GM19467 (cell line): Measurements from ENCODE around the gene MAP3K5.

Source experiments
- ATAC-seq: cut with Tn5 transposase; IDR thresholded peaks from one replicate; pipeline ENCODE4 v1.9.1; 2021; ENCODE audit warnings: mild to moderate bottlenecking, moderate library complexity; ENCODE audit not compliant: unreplicated experiment

MAP3K5 gene

DNA sequence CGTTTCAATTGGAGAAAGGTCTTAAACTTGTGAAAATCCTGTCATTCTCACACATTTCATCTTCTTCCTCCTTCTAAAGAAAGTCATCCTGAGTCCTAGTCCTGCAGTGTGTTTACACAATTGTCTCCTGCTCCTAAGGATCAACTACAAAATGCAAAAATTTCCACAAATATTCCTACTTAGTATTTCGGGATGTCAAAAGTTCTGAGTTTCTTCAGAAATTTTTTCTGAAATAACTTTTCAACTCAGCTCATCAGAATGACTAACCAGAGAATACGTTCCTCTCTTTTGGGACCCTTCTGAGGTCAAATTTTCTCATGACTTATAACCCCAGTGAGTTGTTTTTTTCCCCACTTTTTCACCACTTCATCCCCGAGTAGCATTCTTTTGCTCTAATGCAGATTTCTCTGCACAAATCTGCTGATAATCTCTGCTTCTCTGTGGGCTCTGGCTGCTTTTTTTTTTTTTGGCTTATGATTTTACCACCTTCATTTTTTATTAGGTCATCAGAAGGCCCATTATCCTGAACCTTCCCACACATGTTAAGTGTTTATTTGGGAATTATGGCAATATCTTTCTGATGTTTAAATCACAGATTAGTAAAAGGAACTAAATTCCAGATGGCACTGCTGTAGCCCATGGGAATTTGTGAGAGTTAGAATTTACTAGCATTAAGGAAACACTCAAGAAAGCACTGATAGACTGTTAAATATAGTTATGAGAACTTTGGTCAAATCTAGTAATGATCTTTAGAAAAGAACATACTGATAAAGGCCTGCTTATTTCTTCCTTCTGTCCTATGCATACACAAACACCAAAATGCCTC lies 41.4 kb downstream of the MAP3K5 start:
- no peak for ATAC-seq

GRCh38 chr6:136749359-136749997 lies 42.8 kb downstream of the MAP3K5 start:
- ATAC-seq: no peak

DNA sequence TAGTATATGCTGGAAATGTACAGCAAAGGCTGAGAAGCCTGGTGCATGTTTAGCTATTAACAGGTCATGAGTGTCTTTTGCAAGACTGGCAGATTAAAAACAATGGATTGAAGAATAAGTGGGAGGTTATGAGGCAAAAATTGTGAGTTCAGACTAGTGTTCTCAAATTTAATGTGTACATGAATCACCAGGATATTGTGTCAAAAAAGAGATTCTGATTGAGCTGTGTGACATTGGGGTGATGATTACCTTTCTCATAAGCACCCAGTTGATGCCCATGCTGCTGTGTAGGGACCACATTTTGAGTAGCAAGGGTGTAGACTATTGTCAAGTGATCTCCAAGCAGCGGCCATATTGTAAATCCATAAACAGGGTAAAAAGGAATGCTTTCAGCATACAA lies 44.8 kb downstream of the MAP3K5 start:
- ATAC-seq: no peak

GRCh38 chr6:136745300-136745699 lies 47.0 kb downstream of the MAP3K5 start:
- ATAC-seq: no peak

- ATAC-seq: no peak
Observed at GRCh38 chr6:136744889-136745288, 47.4 kb downstream of the MAP3K5 start.

GRCh38 chr6:136742125-136742524 lies 50.2 kb downstream of the MAP3K5 start:
- ATAC-seq: no peak

DNA sequence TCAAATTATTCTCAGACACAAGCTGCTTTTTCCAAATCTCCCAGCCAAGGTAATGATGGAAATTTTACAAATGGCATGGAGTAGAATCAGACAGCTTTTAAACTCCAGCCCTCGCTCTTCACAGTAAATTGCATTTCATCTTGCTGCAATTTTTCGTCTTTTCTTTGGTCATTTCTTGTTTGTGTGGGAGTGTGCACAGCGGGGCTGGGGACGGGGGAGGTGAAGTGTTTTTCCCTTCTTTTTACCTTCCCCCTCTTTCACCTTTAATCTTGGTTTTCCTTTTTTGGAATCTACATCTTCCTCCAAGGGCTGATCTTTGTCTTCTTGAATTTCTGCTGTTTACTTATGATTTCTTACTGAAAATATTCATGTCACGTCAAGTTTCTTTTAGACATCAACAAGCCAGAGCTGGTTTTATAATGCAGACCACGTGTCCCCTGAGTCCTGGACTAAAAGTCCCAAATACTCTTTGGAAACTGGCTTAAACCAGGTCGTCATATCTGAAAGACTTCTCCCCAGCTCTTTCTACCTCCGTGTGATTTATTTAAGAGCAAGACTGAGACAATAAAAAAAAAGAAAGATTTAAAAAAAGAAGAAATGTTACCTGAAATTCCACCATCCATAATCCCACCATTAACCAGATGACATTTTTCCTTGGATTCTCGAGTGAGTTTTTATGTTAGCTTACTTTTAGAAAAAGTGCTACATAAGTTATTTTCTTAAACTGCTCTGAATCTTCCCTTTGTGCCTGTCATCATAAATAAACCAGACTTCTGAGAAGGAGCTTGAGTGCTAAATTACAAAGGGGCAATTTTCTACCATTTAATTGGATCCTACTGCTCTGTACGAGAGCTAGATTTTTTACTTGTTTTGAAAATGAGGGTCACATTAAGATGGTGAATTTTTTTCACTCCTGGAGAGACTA lies 52.0 kb downstream of the MAP3K5 start:
- ATAC-seq: no peak

GRCh38 chr6:136739501-136739900 lies 52.8 kb downstream of the MAP3K5 start:
- ATAC-seq: no peak

- ATAC-seq: no peak
Observed at GRCh38 chr6:136739071-136739470, 53.2 kb downstream of the MAP3K5 start.

DNA sequence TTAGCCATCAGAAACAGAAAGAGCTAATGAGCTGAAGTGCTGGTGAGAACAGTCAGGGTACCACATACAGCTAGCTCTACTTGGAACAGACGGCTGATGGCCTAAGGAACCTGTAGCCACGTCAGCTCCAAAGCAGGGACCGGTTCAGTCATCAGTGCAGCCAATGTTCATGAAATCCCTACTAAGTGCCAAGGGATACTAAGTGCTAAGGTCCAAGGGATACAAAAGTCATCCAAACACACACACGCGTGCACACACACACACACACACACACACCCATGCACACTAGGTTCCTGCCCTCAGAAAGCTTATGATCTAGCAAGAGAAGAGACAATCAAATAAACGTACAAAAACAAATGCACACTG lies 53.6 kb downstream of the MAP3K5 start:
- no peak for ATAC-seq

DNA sequence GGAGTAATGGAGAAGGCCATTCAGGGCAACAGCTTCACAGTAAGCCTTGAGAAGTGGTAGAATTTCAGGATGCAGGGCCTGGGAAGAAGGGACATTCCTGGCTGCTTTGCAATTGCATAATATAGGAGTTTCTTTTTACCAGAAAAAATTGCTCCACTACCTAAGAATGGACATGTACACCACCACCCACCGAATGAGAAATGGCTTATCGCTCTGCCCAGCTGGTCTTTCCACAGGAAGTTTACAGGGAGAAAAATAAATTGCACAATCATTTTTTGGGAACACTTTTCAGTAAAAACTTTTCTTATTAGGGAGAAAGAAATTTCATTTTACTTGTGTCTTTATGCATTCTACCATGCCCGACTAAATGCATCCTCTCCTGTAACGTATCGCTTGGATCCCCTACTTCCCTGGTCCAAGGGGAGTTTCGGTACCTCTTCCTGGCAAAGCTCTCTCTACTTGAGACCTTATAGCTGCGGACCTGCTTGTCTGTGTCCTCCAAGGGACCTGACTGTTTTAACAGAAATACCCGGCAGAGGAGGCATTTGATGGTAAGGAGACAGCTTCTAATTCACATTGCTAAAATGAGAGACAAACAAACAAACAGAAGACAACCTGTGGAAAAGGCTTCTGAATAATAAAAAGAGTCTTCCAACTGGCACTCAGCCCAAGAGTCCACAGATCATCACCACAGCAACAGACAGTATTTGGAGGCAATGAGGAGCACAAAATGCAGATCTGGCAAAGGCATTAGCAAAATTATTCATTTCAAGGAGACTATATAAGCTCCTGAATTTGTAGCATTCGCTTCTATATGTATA lies 54.2 kb downstream of the MAP3K5 start:
- ATAC-seq: no peak

DNA sequence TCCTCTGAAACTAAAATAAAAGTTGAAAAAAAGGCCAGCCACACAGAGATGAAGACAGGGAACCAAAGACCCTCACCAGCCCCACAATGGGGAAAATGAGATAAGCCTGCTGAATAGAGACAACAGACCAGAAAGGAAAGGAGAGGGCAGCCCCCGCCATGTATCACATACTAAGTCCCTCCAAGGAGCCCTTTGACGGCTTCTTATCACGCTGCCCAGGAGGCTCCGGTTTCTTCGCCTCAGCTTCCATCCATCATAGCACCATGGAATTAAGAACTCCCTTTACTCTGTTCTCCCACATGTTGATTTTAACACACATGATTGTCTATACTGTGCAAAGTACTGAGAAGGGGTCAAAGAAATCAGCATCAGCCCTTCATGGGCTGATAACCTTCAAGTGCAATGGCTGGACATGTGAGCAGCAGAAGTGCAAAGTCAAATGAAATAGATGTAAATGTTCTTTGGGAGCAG lies 54.9 kb downstream of the MAP3K5 start:
- ATAC-seq: no peak

- peak; percentile 50 for ATAC-seq
Observed at GRCh38 chr6:136736281-136736960, 55.9 kb downstream of the MAP3K5 start.

- ATAC-seq: no peak
Observed at GRCh38 chr6:136734977-136735376, 57.3 kb downstream of the MAP3K5 start.

- ATAC-seq: no peak
Observed at GRCh38 chr6:136732889-136733288, 59.4 kb downstream of the MAP3K5 start.

GRCh38 chr6:136729832-136730231 lies 62.4 kb downstream of the MAP3K5 start:
- ATAC-seq: no peak

GRCh38 chr6:136728976-136729515 lies 63.2 kb downstream of the MAP3K5 start:
- no peak for ATAC-seq

DNA sequence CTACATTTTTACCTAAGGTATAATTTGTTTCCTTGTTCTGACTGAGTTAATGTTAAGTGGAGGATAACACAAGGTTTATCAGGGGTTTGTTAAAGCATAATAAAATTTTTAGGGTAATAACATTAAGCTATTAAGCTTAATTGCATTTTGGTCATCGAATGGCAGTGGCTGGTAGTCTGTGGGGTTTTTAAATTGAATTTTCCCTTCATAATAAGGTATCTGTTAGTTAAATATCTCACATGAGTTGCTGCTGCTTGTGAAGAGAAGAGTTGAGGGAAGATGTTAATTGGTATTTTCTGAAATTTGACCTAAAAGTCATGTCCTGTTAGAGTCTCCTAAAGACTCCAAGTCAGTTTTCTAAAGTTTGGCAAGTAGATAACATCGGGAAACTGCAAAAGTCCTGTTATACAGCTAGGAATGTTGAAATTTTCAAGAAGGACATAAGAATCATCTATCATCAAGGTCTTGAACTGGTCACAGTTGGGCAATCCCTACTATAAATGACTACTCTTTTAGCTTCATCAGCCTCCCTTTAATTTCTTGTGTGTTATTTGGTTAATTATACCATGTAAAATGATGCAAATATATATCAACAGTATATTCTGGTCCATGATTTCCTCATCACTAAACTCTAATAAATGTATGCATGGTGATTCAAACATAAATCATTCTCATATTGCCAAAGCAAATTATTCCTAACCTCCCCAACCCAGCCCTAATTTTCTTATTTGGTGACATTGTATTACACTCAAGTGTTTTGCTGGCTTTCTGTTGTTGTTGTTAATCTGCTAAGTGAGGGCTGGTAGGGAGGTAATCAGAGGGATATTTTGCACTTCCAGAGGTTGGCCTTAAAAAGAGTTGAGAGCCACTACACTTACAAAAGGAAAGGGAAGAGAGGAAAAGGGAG lies 64.0 kb downstream of the MAP3K5 start:
- ATAC-seq: no peak
